DOHH2 (cell line): Measurements from ENCODE around the gene TMEM131.

Source experiments
- CTCF ChIP-seq: fragments of 200-600 bp; sonication (generic); IDR thresholded peaks from one replicate; pipeline ENCODE4 v1.5.1; 2014; ENCODE audit warnings: antibody characterized with exemption, mild to moderate bottlenecking, low read depth, low read length; ENCODE audit not compliant: poor library complexity, severe bottlenecking
- EZH2phosphoT487 ChIP-seq: fragments of 200-600 bp; sonication (generic); IDR thresholded peaks from 2 replicates; pipeline ENCODE4 v1.6.1; 2017; ENCODE audit warnings: borderline replicate concordance, mild to moderate bottlenecking, antibody characterized with exemption, low read length, moderate library complexity, mixed read lengths

- TF ChIP-seq CTCF (no peak), EZH2phosphoT487 (no peak)
Measured at GRCh38 chr2:97858442-97858841, 137.3 kb downstream of the TMEM131 start.
